HFFc6 (cell line): ENCODE measurements around the gene SLC35F1. TPM values are rescaled to one million over a fixed set of nuclear protein-coding genes. Genes with fewer than 3 reads are reported as not detected.

Experiments used
- DNase-seq: peaks from one replicate; pipeline ENCODE4 v3.0.0-alpha.2; 2018
- H3K27ac Mint-ChIP-seq: 2 replicates; pipeline ENCODE4 v1.8.0; 2020; ENCODE audit warnings: mild to moderate bottlenecking, mixed read lengths
- H3K27me3 Mint-ChIP-seq: 2 replicates; pipeline ENCODE4 v1.8.0; 2021; ENCODE audit warnings: mild to moderate bottlenecking, moderate library complexity, mixed read lengths; ENCODE audit not compliant: insufficient read depth
- H3K36me3 Mint-ChIP-seq: 2 replicates; pipeline ENCODE4 v1.8.0; 2021; ENCODE audit warnings: low read depth, mixed read lengths
- H3K4me1 Mint-ChIP-seq: 2 replicates; pipeline ENCODE4 v1.8.0; 2020; ENCODE audit warnings: low read depth, mixed read lengths
- H3K4me3 Mint-ChIP-seq: 2 replicates; pipeline ENCODE4 v1.8.0; 2020; ENCODE audit warnings: mild to moderate bottlenecking, moderate library complexity, mixed read lengths
- H3K9me3 Mint-ChIP-seq: 2 replicates; pipeline ENCODE4 v1.8.0; 2020; ENCODE audit warnings: mild to moderate bottlenecking, mixed read lengths
- total RNA-seq, 6 experiments: library from RNA; stranded (reverse); fragmentation: NEBNext Ultra II Directional; extraction: Animal tissue kit (Norgen Biotek cat#: 25700); gene quantifications; 2 replicates in 1 of 6; 3 replicates in 5 of 6; pipeline ENCODE4 v1.2.3, GENCODE V29; 2021
- TF ChIP-seq, protein P1 (sequence below): fragments of 200-600 bp; sonication (generic); IDR thresholded peaks from 2 replicates; pipeline ENCODE4 v1.5.0; 2021; ENCODE audit warnings: antibody characterized with exemption, mild to moderate bottlenecking

The SLC35F1 gene
- total RNA-seq, 6 experiments from 2014 or later = not detected

DNA sequence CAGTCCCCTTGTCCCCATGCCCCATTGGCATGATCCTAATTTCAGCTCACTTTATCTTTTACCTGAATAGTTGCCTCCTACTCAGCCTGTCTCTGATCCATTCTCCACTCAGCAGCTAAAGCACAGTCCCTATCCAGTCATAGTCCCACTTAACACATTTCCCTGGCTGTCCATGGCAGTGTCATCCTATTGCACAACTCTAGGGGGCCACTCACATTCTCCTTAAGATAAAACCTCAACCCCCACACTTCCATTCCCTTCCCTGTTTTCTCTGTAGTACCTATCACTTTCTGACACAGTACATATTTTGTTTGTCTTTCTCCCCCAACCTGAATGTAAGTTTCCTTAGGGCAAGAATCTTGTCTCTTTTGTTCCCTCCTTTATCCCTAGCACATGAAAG is 420.2 kb downstream of the SLC35F1 start:
- Mint-ChIP-seq H3K4me3 (no peak overlapping the region), H3K36me3 (no peaks in the 10 kb centered on the region), H3K9me3 (no peaks in the 10 kb centered on the region), H3K27ac (no peak overlapping the region), H3K4me1 (no peaks in the 10 kb centered on the region), H3K27me3 (peaks cover 7% of the 10 kb centered on the region)
- TF ChIP-seq, protein P1, sequence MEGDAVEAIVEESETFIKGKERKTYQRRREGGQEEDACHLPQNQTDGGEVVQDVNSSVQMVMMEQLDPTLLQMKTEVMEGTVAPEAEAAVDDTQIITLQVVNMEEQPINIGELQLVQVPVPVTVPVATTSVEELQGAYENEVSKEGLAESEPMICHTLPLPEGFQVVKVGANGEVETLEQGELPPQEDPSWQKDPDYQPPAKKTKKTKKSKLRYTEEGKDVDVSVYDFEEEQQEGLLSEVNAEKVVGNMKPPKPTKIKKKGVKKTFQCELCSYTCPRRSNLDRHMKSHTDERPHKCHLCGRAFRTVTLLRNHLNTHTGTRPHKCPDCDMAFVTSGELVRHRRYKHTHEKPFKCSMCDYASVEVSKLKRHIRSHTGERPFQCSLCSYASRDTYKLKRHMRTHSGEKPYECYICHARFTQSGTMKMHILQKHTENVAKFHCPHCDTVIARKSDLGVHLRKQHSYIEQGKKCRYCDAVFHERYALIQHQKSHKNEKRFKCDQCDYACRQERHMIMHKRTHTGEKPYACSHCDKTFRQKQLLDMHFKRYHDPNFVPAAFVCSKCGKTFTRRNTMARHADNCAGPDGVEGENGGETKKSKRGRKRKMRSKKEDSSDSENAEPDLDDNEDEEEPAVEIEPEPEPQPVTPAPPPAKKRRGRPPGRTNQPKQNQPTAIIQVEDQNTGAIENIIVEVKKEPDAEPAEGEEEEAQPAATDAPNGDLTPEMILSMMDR = no peak
- no peak for DNase-seq

DNA sequence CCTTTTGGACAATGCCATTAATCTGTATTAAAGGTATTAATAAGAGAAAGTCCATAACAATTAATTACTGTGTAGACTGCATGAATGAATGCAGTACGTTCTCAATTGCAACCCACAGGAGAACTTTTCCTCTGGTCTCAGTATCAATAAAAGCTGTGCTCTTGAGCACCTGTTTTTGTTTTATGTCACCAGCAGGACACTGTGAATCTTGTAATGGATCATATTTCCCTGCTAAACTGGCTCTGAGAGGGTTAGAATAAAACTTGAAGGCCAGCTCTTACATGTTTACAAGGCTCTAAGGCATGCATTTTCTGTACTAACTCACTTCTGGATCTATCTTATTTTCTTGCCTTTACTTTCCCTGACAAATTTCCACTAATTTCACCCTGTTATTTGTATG is 426.7 kb downstream of the SLC35F1 start:
- Mint-ChIP-seq H3K36me3 (no peaks in the 10 kb centered on the region), H3K27me3 (peaks cover 2% of the 10 kb centered on the region; the same call in 1 of the 2 replicates), H3K27ac (no peak overlapping the region), H3K4me3 (no peak overlapping the region), H3K4me1 (no peaks in the 10 kb centered on the region), H3K9me3 (no peaks in the 10 kb centered on the region)
- no peak for DNase-seq
- TF ChIP-seq, protein P1 = no peak

- no peaks in the 10 kb centered on the region for H3K36me3 Mint-ChIP-seq
- no peaks in the 10 kb centered on the region for H3K4me1 Mint-ChIP-seq
- TF ChIP-seq, protein P1 = no peak
- peaks cover 2% of the 10 kb centered on the region; the same call in 1 of the 2 replicates for H3K27me3 Mint-ChIP-seq
- no peaks in the 10 kb centered on the region; the same call in 1 of the 2 replicates for H3K9me3 Mint-ChIP-seq
- H3K27ac Mint-ChIP-seq = no peak overlapping the region
- no peak overlapping the region for H3K4me3 Mint-ChIP-seq
- DNase-seq = no peak
These were observed 427.6 kb downstream of the SLC35F1 start for GRCh38 chr6:118334634-118335033.

- TF ChIP-seq, protein P1 = no peak
- H3K4me3 Mint-ChIP-seq = no peak overlapping the region
- no peak for DNase-seq
- H3K9me3 Mint-ChIP-seq = no peaks in the 10 kb centered on the region; the same call in 1 of the 2 replicates
- no peak overlapping the region for H3K27ac Mint-ChIP-seq
- H3K4me1 Mint-ChIP-seq = no peaks in the 10 kb centered on the region
- no peaks in the 10 kb centered on the region for H3K36me3 Mint-ChIP-seq
- H3K27me3 Mint-ChIP-seq = peaks cover 2% of the 10 kb centered on the region; the same call in 1 of the 2 replicates
These were observed 428.3 kb downstream of the SLC35F1 start for GRCh38 chr6:118335325-118335816.

GRCh38 chr6:118344014-118344670 is 437.1 kb downstream of the SLC35F1 start:
- Mint-ChIP-seq H3K9me3 (no peaks in the 10 kb centered on the region; the same call in 1 of the 2 replicates), H3K27me3 (peaks cover 9% of the 10 kb centered on the region), H3K4me1 (no peaks in the 10 kb centered on the region), H3K27ac (no peak overlapping the region), H3K4me3 (no peak overlapping the region), H3K36me3 (no peaks in the 10 kb centered on the region)
- TF ChIP-seq, protein P1 = no peak
- no peak for DNase-seq
